ENCODE data around the gene TFDP3. TPM values are rescaled to one million over a fixed set of nuclear protein-coding genes. Genes with fewer than 3 reads are reported as not detected.

TFDP3 gene
- total RNA-seq = not detected

DNA sequence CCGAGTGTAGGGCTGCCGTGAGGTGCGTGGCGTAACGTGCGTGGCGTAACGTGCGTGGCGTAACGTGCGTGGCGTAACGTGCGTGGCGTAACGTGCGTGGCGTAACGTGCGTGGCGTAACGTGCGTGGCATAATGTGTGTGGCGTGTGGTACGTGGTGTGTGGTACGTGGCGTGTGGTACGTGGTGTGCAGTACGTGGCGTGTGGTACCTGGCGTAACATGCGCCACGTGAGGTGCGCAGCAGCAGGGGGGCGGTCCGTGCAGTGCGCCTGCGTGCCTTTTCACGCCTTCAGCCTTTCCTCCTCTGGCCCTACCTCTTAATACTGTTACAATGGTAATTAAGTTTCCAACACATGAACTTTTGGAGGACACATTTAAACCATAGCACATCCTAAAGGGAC is at the start of gene TFDP3:
TFDP3 (minus strand) TSS at position 26 of the 400 bp plus-strand sequence. CDS start 95 bp downstream, outside the sequence.
- TF ChIP-seq, protein P1, sequence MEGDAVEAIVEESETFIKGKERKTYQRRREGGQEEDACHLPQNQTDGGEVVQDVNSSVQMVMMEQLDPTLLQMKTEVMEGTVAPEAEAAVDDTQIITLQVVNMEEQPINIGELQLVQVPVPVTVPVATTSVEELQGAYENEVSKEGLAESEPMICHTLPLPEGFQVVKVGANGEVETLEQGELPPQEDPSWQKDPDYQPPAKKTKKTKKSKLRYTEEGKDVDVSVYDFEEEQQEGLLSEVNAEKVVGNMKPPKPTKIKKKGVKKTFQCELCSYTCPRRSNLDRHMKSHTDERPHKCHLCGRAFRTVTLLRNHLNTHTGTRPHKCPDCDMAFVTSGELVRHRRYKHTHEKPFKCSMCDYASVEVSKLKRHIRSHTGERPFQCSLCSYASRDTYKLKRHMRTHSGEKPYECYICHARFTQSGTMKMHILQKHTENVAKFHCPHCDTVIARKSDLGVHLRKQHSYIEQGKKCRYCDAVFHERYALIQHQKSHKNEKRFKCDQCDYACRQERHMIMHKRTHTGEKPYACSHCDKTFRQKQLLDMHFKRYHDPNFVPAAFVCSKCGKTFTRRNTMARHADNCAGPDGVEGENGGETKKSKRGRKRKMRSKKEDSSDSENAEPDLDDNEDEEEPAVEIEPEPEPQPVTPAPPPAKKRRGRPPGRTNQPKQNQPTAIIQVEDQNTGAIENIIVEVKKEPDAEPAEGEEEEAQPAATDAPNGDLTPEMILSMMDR (IDR thresholded peaks at IDR 0.05) = no peak
- Histone ChIP-seq H3K36me3 (no peaks in the 10 kb centered on the region), H3K27me3 (replicated peaks; ENCODE audit: insufficient read depth) (no peaks in the 10 kb centered on the region), H3K4me1 (ENCODE audit: control insufficient read depth in 1 of 2, low read depth in 2 of 2) (no peaks in the 10 kb centered on the region), H3K4me3 (no peak within 1 kb of the TSS), H3K9me3 (no peaks in the 10 kb centered on the region), H3K27ac (no peak within 1 kb of the TSS)
- ATAC-seq (ENCODE audit: insufficient number of reproducible peaks, low FRiP score, low read depth) = no peak
- DNase-seq (ENCODE audit: low spot score) = no peak

- TF ChIP-seq, protein P1 (IDR thresholded peaks at IDR 0.05) = no peak
- Histone ChIP-seq H3K27me3 (replicated peaks; ENCODE audit: insufficient read depth) (no peaks in the 10 kb centered on the region), H3K9me3 (no peaks in the 10 kb centered on the region), H3K4me1 (ENCODE audit: control insufficient read depth in 1 of 2, low read depth in 2 of 2) (no peaks in the 10 kb centered on the region), H3K27ac (no peak overlapping the region), H3K36me3 (no peaks in the 10 kb centered on the region), H3K4me3 (no peak overlapping the region)
- no peak for ATAC-seq (ENCODE audit: insufficient number of reproducible peaks, low FRiP score, low read depth)
- no peak for DNase-seq (ENCODE audit: low spot score)
These were observed 49.5 kb upstream of the TFDP3 start for GRCh38 chrX:133267621-133268020.

DNA sequence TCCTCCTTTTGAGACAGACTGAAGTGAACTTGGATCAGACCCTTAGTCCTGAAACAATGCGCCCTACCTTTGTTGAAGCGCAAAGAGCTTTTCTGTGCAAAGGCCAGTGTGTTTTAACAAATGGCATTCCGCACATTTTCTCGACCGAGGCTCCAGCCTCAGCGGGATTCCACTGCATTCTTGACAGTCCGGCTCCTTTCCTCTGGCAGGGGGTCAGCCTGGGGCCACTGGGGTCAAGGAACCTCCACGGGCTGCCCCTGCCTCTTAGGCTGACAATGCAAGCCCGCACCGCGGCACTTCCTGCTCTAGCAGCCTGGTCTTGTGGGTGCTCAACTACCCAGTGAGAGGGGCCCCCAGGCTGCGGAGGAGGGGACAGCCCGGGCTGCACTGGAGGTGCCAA is 47.2 kb upstream of the TFDP3 start:
- TF ChIP-seq, protein P1 (IDR thresholded peaks at IDR 0.05) = no peak
- H3K27ac ChIP-seq = no peak overlapping the region

GRCh38 chrX:133258481-133258880 is 40.3 kb upstream of the TFDP3 start:
- H3K4me3 ChIP-seq = no peak overlapping the region
- no peak for DNase-seq (ENCODE audit: low spot score)
- peaks cover 0 to 17% of the 10 kb centered on the region in 2 donors for H3K4me1 ChIP-seq (ENCODE audit: control insufficient read depth in 1 of 2, low read depth in 2 of 2)
- H3K9me3 ChIP-seq = no peaks in the 10 kb centered on the region
- H3K27ac ChIP-seq = peak overlapping the region in 1 of 2 donors; percentile 21
- H3K27me3 ChIP-seq (replicated peaks; ENCODE audit: insufficient read depth) = no peaks in the 10 kb centered on the region
- TF ChIP-seq, protein P1 (IDR thresholded peaks at IDR 0.05) = no peak
- no peaks in the 10 kb centered on the region for H3K36me3 ChIP-seq
- no peak for ATAC-seq (ENCODE audit: insufficient number of reproducible peaks, low FRiP score, low read depth)

More for the DNA sequence above, 47.2 kb upstream of the TFDP3 start:
- ATAC-seq (ENCODE audit: insufficient number of reproducible peaks, low FRiP score, low read depth) (no peak), DNase-seq (ENCODE audit: low spot score) (no peak)
- Histone ChIP-seq H3K36me3 (no peaks in the 10 kb centered on the region), H3K9me3 (no peaks in the 10 kb centered on the region), H3K4me1 (ENCODE audit: control insufficient read depth in 1 of 2, low read depth in 2 of 2) (no peaks in the 10 kb centered on the region), H3K27me3 (replicated peaks; ENCODE audit: insufficient read depth) (no peaks in the 10 kb centered on the region), H3K4me3 (peak overlapping the region; percentile 53)

DNA sequence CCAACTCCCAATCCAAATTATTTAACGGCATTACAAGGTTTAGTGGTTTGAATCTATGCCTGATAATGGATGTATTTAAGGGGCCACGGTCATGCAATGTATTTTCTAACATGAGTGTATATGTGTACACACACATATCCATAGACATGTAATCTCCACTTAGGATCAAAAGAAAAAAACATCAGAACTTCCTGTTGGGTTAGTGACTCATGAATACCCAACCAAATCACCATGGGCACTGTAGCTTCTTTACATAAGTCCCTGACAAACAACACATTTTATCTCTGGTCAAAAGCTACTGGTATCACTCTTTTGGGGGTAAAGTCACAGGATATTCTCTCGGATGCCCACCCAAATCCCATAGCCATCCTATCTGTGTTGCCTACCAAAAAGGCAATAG is 36.5 kb upstream of the TFDP3 start:
- ATAC-seq (ENCODE audit: insufficient number of reproducible peaks, low FRiP score, low read depth) = no peak
- Histone ChIP-seq H3K27me3 (replicated peaks; ENCODE audit: insufficient read depth) (no peaks in the 10 kb centered on the region), H3K27ac (no peak overlapping the region), H3K4me3 (no peak overlapping the region), H3K4me1 (ENCODE audit: control insufficient read depth in 1 of 2, low read depth in 2 of 2) (peaks cover 0 to 26% of the 10 kb centered on the region in 2 donors), H3K36me3 (no peaks in the 10 kb centered on the region), H3K9me3 (no peaks in the 10 kb centered on the region)
- TF ChIP-seq, protein P1 (IDR thresholded peaks at IDR 0.05) = no peak
- DNase-seq (ENCODE audit: low spot score) = no peak

Measured in thoracic aorta (tissue), 2 donors.